PFSK-1 (cell line): ENCODE data around the gene TMTC2.

ENCODE experiments used
- FOXP2 ChIP-seq: optimal IDR thresholded peaks from 2 replicates; pipeline ENCODE3; 2011; ENCODE audit warnings: borderline replicate concordance, control low read depth, inconsistent platforms; ENCODE audit not compliant: insufficient read depth; ENCODE audit errors: extremely low read length, extremely low read depth
- POLR2AphosphoS5 ChIP-seq: IDR thresholded peaks from 2 replicates; pipeline ENCODE4 v1.6.1; 2012; ENCODE audit warnings: low read depth, mild to moderate bottlenecking, control low read depth, low read length, moderate library complexity
- SIN3A ChIP-seq: IDR thresholded peaks from 2 replicates; pipeline ENCODE4 v1.6.1; 2012; ENCODE audit warnings: mild to moderate bottlenecking, low read length, moderate library complexity, borderline replicate concordance; ENCODE audit not compliant: insufficient read depth
- TAF1 ChIP-seq: IDR thresholded peaks from 2 replicates; pipeline ENCODE4 v1.6.1; 2012; ENCODE audit warnings: low read length, control low read depth, borderline replicate concordance; ENCODE audit not compliant: insufficient read depth
- TF ChIP-seq, protein P1 (sequence below), 2 experiments: IDR thresholded peaks; 2 replicates each; pipeline versions ENCODE4 v1.6.1 to v1.8.0; 2011 to 2012; ENCODE audit warnings: low read depth in 2 of 2, low read length in 2 of 2, control low read depth in 1 of 2, inconsistent platforms in 1 of 2, mild to moderate bottlenecking in 1 of 2, moderate library complexity in 1 of 2; ENCODE audit not compliant: insufficient read depth in 1 of 2

The TMTC2 gene

GRCh38 chr12:83003026-83003425 lies 316.3 kb downstream of the TMTC2 start:
- TF ChIP-seq TAF1 = no peak
- TF ChIP-seq, protein P1, sequence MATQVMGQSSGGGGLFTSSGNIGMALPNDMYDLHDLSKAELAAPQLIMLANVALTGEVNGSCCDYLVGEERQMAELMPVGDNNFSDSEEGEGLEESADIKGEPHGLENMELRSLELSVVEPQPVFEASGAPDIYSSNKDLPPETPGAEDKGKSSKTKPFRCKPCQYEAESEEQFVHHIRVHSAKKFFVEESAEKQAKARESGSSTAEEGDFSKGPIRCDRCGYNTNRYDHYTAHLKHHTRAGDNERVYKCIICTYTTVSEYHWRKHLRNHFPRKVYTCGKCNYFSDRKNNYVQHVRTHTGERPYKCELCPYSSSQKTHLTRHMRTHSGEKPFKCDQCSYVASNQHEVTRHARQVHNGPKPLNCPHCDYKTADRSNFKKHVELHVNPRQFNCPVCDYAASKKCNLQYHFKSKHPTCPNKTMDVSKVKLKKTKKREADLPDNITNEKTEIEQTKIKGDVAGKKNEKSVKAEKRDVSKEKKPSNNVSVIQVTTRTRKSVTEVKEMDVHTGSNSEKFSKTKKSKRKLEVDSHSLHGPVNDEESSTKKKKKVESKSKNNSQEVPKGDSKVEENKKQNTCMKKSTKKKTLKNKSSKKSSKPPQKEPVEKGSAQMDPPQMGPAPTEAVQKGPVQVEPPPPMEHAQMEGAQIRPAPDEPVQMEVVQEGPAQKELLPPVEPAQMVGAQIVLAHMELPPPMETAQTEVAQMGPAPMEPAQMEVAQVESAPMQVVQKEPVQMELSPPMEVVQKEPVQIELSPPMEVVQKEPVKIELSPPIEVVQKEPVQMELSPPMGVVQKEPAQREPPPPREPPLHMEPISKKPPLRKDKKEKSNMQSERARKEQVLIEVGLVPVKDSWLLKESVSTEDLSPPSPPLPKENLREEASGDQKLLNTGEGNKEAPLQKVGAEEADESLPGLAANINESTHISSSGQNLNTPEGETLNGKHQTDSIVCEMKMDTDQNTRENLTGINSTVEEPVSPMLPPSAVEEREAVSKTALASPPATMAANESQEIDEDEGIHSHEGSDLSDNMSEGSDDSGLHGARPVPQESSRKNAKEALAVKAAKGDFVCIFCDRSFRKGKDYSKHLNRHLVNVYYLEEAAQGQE (IDR thresholded peaks at IDR 0.05; ENCODE audit: insufficient read depth in 1 of 2, low read depth in 2 of 2, low read length in 2 of 2) = no peak
- TF ChIP-seq FOXP2 = no peak
- TF ChIP-seq SIN3A = no peak
- no peak for TF ChIP-seq POLR2AphosphoS5

DNA sequence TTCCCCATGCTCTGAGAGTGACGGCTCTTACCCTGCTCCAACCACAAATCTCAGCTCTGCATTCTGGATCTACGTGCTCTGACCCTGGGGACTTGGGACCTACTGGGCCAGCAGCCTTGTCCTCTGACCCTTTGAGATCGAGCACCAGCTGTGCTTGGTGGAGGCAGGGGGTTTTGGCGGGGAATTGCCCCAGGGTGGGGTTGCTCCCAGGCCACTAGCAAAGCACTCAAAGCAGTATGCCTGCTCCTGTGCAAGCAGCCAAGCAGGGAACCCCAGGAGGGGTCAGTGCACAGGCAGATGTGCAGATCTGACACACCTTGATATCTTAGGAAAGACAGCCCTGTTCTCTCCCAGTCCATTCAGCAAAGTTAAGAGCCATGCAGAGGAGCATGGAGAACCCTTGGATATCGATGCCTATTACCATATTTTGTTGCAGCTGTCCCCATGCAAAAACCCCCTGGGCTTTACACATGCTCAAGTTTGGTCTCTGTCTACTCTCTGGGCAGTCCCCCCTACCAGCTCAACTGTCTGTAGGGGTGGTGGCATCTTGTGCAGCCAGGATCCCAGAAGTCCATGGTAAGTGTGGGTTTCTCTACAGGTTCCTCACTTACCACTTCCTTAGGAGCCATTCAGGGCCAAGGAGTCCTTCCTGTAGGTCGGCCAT lies 319.0 kb downstream of the TMTC2 start:
- no peak for TF ChIP-seq SIN3A
- TF ChIP-seq, protein P1 (IDR thresholded peaks at IDR 0.05; ENCODE audit: insufficient read depth in 1 of 2, low read depth in 2 of 2, low read length in 2 of 2) = no peak
- no peak for TF ChIP-seq POLR2AphosphoS5

GRCh38 chr12:83008703-83009102 lies 322.0 kb downstream of the TMTC2 start:
- TF ChIP-seq, protein P1 (IDR thresholded peaks at IDR 0.05; ENCODE audit: insufficient read depth in 1 of 2, low read depth in 2 of 2, low read length in 2 of 2) = no peak
- TF ChIP-seq POLR2AphosphoS5 (no peak), SIN3A (no peak), FOXP2 (no peak), TAF1 (no peak)

- TF ChIP-seq, protein P1 (IDR thresholded peaks at IDR 0.05; ENCODE audit: insufficient read depth in 1 of 2, low read depth in 2 of 2, low read length in 2 of 2) = no peak
- TF ChIP-seq SIN3A (no peak), FOXP2 (no peak), POLR2AphosphoS5 (no peak), TAF1 (no peak)
These were observed 323.6 kb downstream of the TMTC2 start for GRCh38 chr12:83010169-83010804.
